Esophagus squamous epithelium (tissue), 5 donors: ENCODE data around the gene SNX27. TPM values are rescaled to one million over a fixed set of nuclear protein-coding genes. Genes with fewer than 3 reads are reported as not detected.
A peak's percentile ranks its signal among the peaks of the same experiment; 100 is the strongest.

Experiments used
- DNase-seq: peaks from one replicate; lab custom pipeline; 2025; lab: John Stamatoyannopoulos, UW
- H3K27ac ChIP-seq, 4 donors: fragments of 200-600 bp; sonication (generic); one replicate each; pipeline ENCODE4 v1.5.1; 2016 to 2019; ENCODE audit warnings: mild to moderate bottlenecking in 1 of 4
- H3K27me3 ChIP-seq, 4 donors: fragments of 200-600 bp; sonication (generic); 1 replicate in 3 of 4; 2 replicates in 1 of 4; pipeline versions ENCODE4 v1.5.1 to v1.6.0; 2017 to 2021; ENCODE audit warnings: antibody characterized with exemption in 1 of 4
- H3K36me3 ChIP-seq, 3 donors: fragments of 200-600 bp; sonication (generic); one replicate each; pipeline ENCODE4 v1.5.1; 2016 to 2019
- H3K4me1 ChIP-seq, 3 donors: fragments of 200-600 bp; sonication (generic); one replicate each; pipeline ENCODE4 v1.5.1; 2017 to 2019
- H3K4me3 ChIP-seq, 4 donors: fragments of 200-600 bp; sonication (generic); 1 replicate in 3 of 4; 2 replicates in 1 of 4; pipeline ENCODE4 v1.5.1; 2016 to 2019; ENCODE audit warnings: mild to moderate bottlenecking in 2 of 4, moderate library complexity in 1 of 4
- H3K9me3 ChIP-seq, 3 donors: fragments of 200-600 bp; sonication (generic); one replicate each; pipeline ENCODE4 v1.5.1; 2016 to 2019
- POLR2A ChIP-seq, 4 donors: fragments of 450-650 bp; IDR thresholded peaks; one replicate each; pipeline ENCODE4 v1.6.1; 2017; ENCODE audit warnings: antibody characterized with exemption in 4 of 4, mild to moderate bottlenecking in 4 of 4, moderate library complexity in 3 of 4
- WGBS, 2 donors: methylation state at CpG; one replicate each; pipeline ENCODE4 v1.1.5; 2018; 5-methylcytosine and 5-hydroxymethylcytosine counted together
- intact Hi-C: fragments of 100-400 bp; cut with DNase I; formaldehyde crosslinking; loops from one replicate; pipeline ENCODE4 v1.15.0; 2022
- total RNA-seq, 4 donors: library from RNA; depleted of rRNA; stranded (reverse); fragments of >200 nt; gene quantifications; one replicate each; pipeline ENCODE4 v1.1.0, GENCODE V29; 2016
- TF ChIP-seq, protein P1 (sequence below), 6 experiments: fragments of 450-650 bp in 4 of 6; fragments of 200-600 bp in 2 of 6; sonication (generic) in 2 of 6; IDR thresholded peaks; one replicate each; pipeline ENCODE4 v1.5.1; 2016 to 2019; ENCODE audit warnings: antibody characterized with exemption in 6 of 6, mild to moderate bottlenecking in 4 of 6, moderate library complexity in 4 of 6
- donor health status: DM: yes; HTN: yes; CAD: no.

The SNX27 gene
- total RNA-seq, 4 donors from 2014 or later: 15.0 to 30.3 (median 17.3) TPM

DNA sequence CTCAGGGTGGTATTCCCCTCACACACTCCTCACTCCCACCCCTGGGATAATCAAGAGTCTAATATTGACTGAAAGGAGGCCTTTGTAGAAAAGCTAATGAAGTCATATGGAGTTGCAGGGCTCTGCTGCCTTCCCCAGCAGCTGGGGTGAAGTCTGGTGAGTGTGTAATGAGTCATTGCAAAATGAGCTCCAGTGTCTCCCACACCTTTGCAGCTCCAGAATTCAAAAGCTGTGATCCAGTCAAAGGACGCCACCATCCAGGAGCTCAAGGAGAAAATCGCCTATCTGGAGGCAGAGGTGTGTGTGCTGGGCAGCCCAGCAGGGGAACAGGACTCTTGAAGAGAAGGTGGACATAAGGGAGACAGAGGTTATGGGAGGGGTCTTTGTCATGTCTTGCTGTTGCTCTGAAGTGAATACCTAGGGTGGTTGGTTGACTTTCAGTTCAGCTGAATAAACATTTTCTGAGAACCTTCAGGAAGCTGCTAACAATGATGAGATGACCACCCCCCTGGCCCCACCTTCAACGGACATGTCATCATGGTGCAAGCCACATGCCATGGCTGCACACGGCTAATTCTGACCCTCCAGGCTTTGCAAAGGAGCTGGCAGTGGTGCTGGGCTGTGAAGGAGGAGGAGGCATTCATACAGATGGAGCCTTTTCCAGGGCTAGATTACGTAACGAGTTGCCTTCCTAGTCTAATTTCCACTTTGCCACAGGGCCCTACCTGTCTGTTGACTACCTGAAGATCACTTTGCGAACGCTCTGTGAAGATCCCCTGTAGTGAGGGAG, 32.2 kb upstream of the SNX27 start:
- H3K36me3 ChIP-seq: peaks cover 0 to 71% (median 12%) of the 10 kb centered on the region in 3 donors

DNA sequence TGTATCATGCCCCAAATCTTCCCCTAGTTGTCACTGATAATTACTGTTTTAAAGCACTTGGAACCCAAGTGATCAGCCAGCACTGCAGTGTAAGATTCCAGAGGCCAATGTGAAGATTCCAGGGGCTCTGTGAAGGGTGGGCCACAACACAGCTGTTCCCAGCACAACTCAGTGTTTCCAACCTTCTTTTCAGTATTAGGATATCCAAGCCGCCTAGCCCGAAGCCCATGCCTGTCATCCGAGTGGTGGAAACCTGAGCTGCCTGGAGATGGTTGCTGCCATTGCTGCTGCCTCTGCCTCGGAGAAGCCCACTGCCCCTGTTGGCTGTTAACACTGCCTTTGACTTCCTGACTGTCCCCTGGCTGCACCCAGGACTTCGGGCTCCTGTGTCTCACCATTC, 30.4 kb upstream of the SNX27 start:
- H3K4me1 ChIP-seq: peaks cover 14 to 75% (median 19%) of the 10 kb centered on the region in 3 donors
- intact Hi-C loops: no loop called here
- WGBS, 2 donors: 80% methylated on average over 1 of the region's 5 CpGs; no CpG with 5 or more reads in 1 of the 2 donors
- peak overlapping the region in 2 of 4 donors; percentile 86 to 88 for H3K27ac ChIP-seq
- no peak overlapping the region for H3K4me3 ChIP-seq
- no peaks in the 10 kb centered on the region for H3K27me3 ChIP-seq
- DNase-seq: no peak
- peaks cover 0 to 57% (median 12%) of the 10 kb centered on the region in 3 donors for H3K36me3 ChIP-seq
- TF ChIP-seq, protein P1, sequence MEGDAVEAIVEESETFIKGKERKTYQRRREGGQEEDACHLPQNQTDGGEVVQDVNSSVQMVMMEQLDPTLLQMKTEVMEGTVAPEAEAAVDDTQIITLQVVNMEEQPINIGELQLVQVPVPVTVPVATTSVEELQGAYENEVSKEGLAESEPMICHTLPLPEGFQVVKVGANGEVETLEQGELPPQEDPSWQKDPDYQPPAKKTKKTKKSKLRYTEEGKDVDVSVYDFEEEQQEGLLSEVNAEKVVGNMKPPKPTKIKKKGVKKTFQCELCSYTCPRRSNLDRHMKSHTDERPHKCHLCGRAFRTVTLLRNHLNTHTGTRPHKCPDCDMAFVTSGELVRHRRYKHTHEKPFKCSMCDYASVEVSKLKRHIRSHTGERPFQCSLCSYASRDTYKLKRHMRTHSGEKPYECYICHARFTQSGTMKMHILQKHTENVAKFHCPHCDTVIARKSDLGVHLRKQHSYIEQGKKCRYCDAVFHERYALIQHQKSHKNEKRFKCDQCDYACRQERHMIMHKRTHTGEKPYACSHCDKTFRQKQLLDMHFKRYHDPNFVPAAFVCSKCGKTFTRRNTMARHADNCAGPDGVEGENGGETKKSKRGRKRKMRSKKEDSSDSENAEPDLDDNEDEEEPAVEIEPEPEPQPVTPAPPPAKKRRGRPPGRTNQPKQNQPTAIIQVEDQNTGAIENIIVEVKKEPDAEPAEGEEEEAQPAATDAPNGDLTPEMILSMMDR (IDR thresholded peaks at IDR 0.05): no peak
- no peak for TF ChIP-seq POLR2A (IDR thresholded peaks at IDR 0.05)
- no peaks in the 10 kb centered on the region for H3K9me3 ChIP-seq

More for the DNA sequence above, 32.2 kb upstream of the SNX27 start:
- Histone ChIP-seq H3K4me3 (no peak overlapping the region), H3K9me3 (no peaks in the 10 kb centered on the region), H3K4me1 (peaks cover 10 to 70% (median 12%) of the 10 kb centered on the region in 3 donors), H3K27me3 (no peaks in the 10 kb centered on the region), H3K27ac (peak overlapping the region in 3 of 4 donors; percentile 23 to 65 (median 30))
- intact Hi-C loops: no loop called here
- no peak for DNase-seq
- no peak for TF ChIP-seq POLR2A (IDR thresholded peaks at IDR 0.05)
- TF ChIP-seq, protein P1 (IDR thresholded peaks at IDR 0.05): no peak
- 36 to 81% methylated on average over 7 to 8 of the region's 8 CpGs for WGBS, 2 donors

DNA sequence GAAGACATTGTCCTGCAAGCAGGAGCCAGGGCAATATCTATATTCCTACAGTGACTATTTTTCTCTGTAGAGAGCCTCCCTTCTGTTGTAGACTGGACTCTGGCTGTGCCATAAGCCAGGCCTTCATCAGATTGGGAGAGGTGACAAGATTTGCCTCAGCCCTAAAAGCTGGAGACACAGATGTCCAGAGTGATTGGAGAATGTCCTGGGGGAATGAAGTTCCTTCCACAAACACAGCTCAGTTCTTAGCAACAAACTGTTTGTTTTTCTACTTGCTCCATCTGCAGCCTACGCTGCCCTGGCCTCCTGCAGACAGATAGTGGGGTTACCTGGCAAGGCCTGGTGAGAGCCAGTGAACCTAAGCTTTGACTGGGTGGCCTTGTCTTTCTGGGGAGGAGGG, 29.9 kb upstream of the SNX27 start:
- Histone ChIP-seq H3K27me3 (no peaks in the 10 kb centered on the region), H3K27ac (peak overlapping the region in 3 of 4 donors; percentile 37 to 88 (median 86)), H3K4me3 (no peak overlapping the region), H3K4me1 (peaks cover 14 to 79% (median 20%) of the 10 kb centered on the region in 3 donors), H3K9me3 (no peaks in the 10 kb centered on the region), H3K36me3 (peaks cover 0 to 52% (median 12%) of the 10 kb centered on the region in 3 donors)
- intact Hi-C loops: no loop called here
- DNase-seq: no peak
- 88 to 100% methylated on average over 1 of the region's 1 CpG for WGBS, 2 donors
- no peak for TF ChIP-seq POLR2A (IDR thresholded peaks at IDR 0.05)

DNA sequence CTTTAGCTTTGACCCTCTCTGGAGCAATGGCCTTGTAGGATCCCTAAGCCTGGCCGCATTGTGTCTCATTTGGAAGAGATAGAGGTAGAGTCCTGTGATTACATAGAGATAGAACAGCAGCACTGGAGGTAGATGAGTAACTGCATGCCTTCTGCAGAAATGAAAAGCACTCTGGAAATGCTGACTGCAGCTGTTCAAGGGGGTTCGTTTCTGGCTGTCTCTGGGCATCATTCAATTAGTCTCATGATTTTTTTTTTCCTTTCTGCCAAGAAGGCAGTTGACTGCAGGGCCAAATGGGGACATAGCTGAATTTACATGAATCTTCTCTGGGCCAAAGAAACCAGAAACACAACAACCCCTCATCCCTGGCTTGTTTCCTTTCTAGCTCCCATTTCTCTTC, 28.1 kb upstream of the SNX27 start:
- peak overlapping the region; percentile 70 to 88 (median 80) for H3K27ac ChIP-seq
- TF ChIP-seq, protein P1 (IDR thresholded peaks at IDR 0.05): no peak
- TF ChIP-seq POLR2A (IDR thresholded peaks at IDR 0.05): no peak
- 0 to 17% methylated on average over 1 of the region's 2 CpGs for WGBS, 2 donors
- H3K36me3 ChIP-seq: peaks cover 0 to 35% (median 12%) of the 10 kb centered on the region in 3 donors
- DNase-seq: no peak
- no peaks in the 10 kb centered on the region for H3K27me3 ChIP-seq
- no peak overlapping the region for H3K4me3 ChIP-seq
- intact Hi-C loops: no loop called here
- H3K9me3 ChIP-seq: no peaks in the 10 kb centered on the region
- peaks cover 14 to 76% (median 20%) of the 10 kb centered on the region in 3 donors for H3K4me1 ChIP-seq

DNA sequence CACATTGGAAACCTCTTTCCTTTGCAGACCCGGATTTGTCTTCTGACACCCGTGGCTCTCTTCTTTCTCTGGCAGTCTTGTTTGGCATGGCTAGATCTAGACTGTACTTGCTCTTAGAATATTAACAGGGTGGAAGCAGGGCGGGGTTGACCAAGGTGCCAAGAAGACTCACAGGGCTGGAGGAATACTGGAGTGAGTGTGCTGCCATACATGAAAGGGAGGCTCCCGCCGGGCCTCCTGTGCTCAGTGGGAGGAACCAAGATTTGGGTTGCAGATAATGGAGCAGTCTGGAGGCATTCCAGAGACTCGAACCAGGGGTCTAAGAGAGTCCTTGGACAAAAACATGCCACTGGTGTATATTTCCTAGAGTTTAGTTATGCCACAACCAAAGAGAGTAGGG, 27.6 kb upstream of the SNX27 start:
- H3K27ac ChIP-seq: peak overlapping the region; percentile 70 to 88 (median 80)
- TF ChIP-seq POLR2A (IDR thresholded peaks at IDR 0.05): no peak
- TF ChIP-seq, protein P1 (IDR thresholded peaks at IDR 0.05): no peak

More for the DNA sequence above, 27.6 kb upstream of the SNX27 start:
- H3K4me1 ChIP-seq: peaks cover 14 to 71% (median 20%) of the 10 kb centered on the region in 3 donors
- no peak overlapping the region for H3K4me3 ChIP-seq
- intact Hi-C loops: no loop called here
- H3K36me3 ChIP-seq: peaks cover 0 to 30% (median 12%) of the 10 kb centered on the region in 3 donors
- H3K9me3 ChIP-seq: no peaks in the 10 kb centered on the region
- H3K27me3 ChIP-seq: no peaks in the 10 kb centered on the region
- 26 to 37% methylated on average over 5 to 6 of the region's 6 CpGs for WGBS, 2 donors
- DNase-seq: no peak
